H1 (cell line): ENCODE measurements around the gene GCK. TPM values are rescaled to one million over a fixed set of nuclear protein-coding genes. Genes with fewer than 3 reads are reported as not detected.

Experiments
- CTCF ChIA-PET: fragments of 300-600 bp; sonication (Branson Sonifier 250); formaldehyde crosslinking; loops from one replicate; lab custom pipeline; 2021; ENCODE audit not compliant: partially characterized antibody; lab: Charles Lee
- POLR2A ChIA-PET: fragments of 300-600 bp; sonication (Branson Sonifier 250); formaldehyde crosslinking; loops from one replicate; lab custom pipeline; 2021; ENCODE audit warnings: inconsistent platforms; ENCODE audit not compliant: partially characterized antibody; lab: Charles Lee
- DNase-seq, 2 experiments: peaks; one replicate each; pipeline versions ENCODE4 v3.0.0 to v3.0.0-alpha.2; 2010 to 2022; ENCODE audit warnings: low spot score in 2 of 2, low read depth in 1 of 2, mixed read lengths in 1 of 2
- FAIRE-seq: peaks from 2 replicates; lab custom pipeline; 2011; peaks lifted over from hg19 to GRCh38; lab: Jason Lieb, UNC
- H2AFZ ChIP-seq: 2 replicates; pipeline ENCODE4 v1.8.1; 2012; ENCODE audit warnings: low read length, inconsistent platforms
- H2AK5ac ChIP-seq: 2 replicates; pipeline ENCODE4 v1.6.1; 2013; ENCODE audit warnings: low read depth, low read length
- H2BK120ac ChIP-seq: replicated peaks from 2 replicates; pipeline ENCODE3; 2013; ENCODE audit warnings: low read depth, low read length, inconsistent platforms
- H2BK12ac ChIP-seq: 2 replicates; pipeline ENCODE4 v1.6.1; 2013; ENCODE audit warnings: low read depth, low read length
- H2BK15ac ChIP-seq: 2 replicates; pipeline ENCODE4 v1.6.1; 2013; ENCODE audit warnings: low read length
- H2BK20ac ChIP-seq: 2 replicates; pipeline ENCODE4 v1.6.1; 2013; ENCODE audit warnings: low read length
- H2BK5ac ChIP-seq: 2 replicates; pipeline ENCODE4 v1.6.1; 2013; ENCODE audit warnings: low read depth, low read length
- H3K14ac ChIP-seq: 2 replicates; pipeline ENCODE4 v1.6.1; 2013; ENCODE audit warnings: inconsistent platforms; ENCODE audit not compliant: insufficient read length
- H3K18ac ChIP-seq: 2 replicates; pipeline ENCODE4 v1.6.1; 2013; ENCODE audit warnings: low read length; ENCODE audit errors: extremely low read depth
- H3K23ac ChIP-seq: 2 replicates; pipeline ENCODE4 v1.6.1; 2013; ENCODE audit warnings: inconsistent platforms; ENCODE audit not compliant: insufficient read length
- H3K23me2 ChIP-seq: 2 replicates; pipeline ENCODE4 v1.6.1; 2013; ENCODE audit warnings: low read depth, low read length
- H3K27ac ChIP-seq: 2 replicates; pipeline ENCODE4 v1.6.1; 2011; ENCODE audit warnings: low read depth, low read length, inconsistent platforms
- H3K27me3 ChIP-seq, 4 experiments: replicated peaks in 1 of 4; 1 replicate in 1 of 4; 2 replicates in 3 of 4; pipeline versions ENCODE4 v1.6.1 to v1.8.1; 2011 to 2013; ENCODE audit warnings: low read length in 3 of 4, mild to moderate bottlenecking in 3 of 4, inconsistent platforms in 2 of 4, mixed read lengths in 2 of 4, moderate library complexity in 1 of 4; ENCODE audit not compliant: control insufficient read depth in 3 of 4, insufficient read depth in 3 of 4; ENCODE audit errors: extremely low read depth in 1 of 4
- H3K36me3 ChIP-seq, 4 experiments: 2 replicates each; pipeline versions ENCODE4 v1.6.1 to v1.8.1; 2011 to 2013; ENCODE audit warnings: mild to moderate bottlenecking in 4 of 4, low read length in 3 of 4, moderate library complexity in 2 of 4, control low read depth in 1 of 4, inconsistent platforms in 1 of 4; ENCODE audit not compliant: insufficient read depth in 4 of 4, control insufficient read depth in 2 of 4
- H3K4ac ChIP-seq: replicated peaks from 2 replicates; pipeline ENCODE3; 2013; ENCODE audit warnings: low read length, low read depth, mixed read lengths, inconsistent platforms; ENCODE audit not compliant: insufficient read length
- H3K4me1 ChIP-seq, 4 experiments: replicated peaks in 1 of 4; 1 replicate in 1 of 4; 2 replicates in 3 of 4; pipeline versions ENCODE4 v1.6.1 to v1.8.1; 2011 to 2013; ENCODE audit warnings: low read length in 3 of 4, inconsistent platforms in 2 of 4, mixed read lengths in 1 of 4; ENCODE audit not compliant: insufficient read depth in 4 of 4, control insufficient read depth in 3 of 4
- H3K4me2 ChIP-seq, 2 experiments: 2 replicates each; pipeline versions ENCODE4 v1.6.1 to v1.8.1; 2011 to 2013; ENCODE audit warnings: low read depth in 2 of 2, low read length in 2 of 2, control low read depth in 1 of 2, inconsistent platforms in 1 of 2, mild to moderate bottlenecking in 1 of 2; ENCODE audit not compliant: insufficient read depth in 1 of 2
- H3K4me3 ChIP-seq, 4 experiments: fragments of 200-600, 300-600 bp in 1 of 4; sonication (generic), shearing (Covaris generic), sonication (Bioruptor Twin) in 1 of 4; 2 replicates each; pipeline versions ENCODE4 v1.5.1 to v1.8.1; 2011 to 2016; ENCODE audit warnings: low read length in 4 of 4, low read depth in 3 of 4, control low read depth in 2 of 4, inconsistent platforms in 2 of 4, mild to moderate bottlenecking in 2 of 4, mixed read lengths in 1 of 4, moderate library complexity in 1 of 4; ENCODE audit not compliant: insufficient read depth in 2 of 4; ENCODE audit errors: extremely low read depth in 1 of 4
- H3K56ac ChIP-seq: replicated peaks from 2 replicates; pipeline ENCODE3; 2013; ENCODE audit warnings: low read depth, mild to moderate bottlenecking, mixed read lengths, low read length, inconsistent platforms; ENCODE audit not compliant: insufficient read length
- H3K79me1 ChIP-seq: 2 replicates; pipeline ENCODE4 v1.6.1; 2013; ENCODE audit warnings: low read depth, low read length, control low read depth
- H3K79me2 ChIP-seq, 2 experiments: 2 replicates each; pipeline versions ENCODE4 v1.6.1 to v1.8.1; 2012 to 2013; ENCODE audit warnings: low read length in 2 of 2, mild to moderate bottlenecking in 2 of 2, inconsistent platforms in 1 of 2; ENCODE audit not compliant: insufficient read depth in 2 of 2, control insufficient read depth in 1 of 2
- H3K9ac ChIP-seq, 4 experiments: replicated peaks in 1 of 4; 1 replicate in 1 of 4; 2 replicates in 3 of 4; pipeline versions ENCODE4 v1.6.1 to v1.8.1; 2011 to 2013; ENCODE audit warnings: low read depth in 3 of 4, low read length in 3 of 4, control low read depth in 2 of 4, mild to moderate bottlenecking in 2 of 4, moderate library complexity in 2 of 4, inconsistent platforms in 1 of 4; ENCODE audit errors: extremely low read depth in 1 of 4
- H3K9me3 ChIP-seq, 2 experiments: 2 replicates each; pipeline versions ENCODE4 v1.6.1 to v1.8.1; 2012 to 2013; ENCODE audit warnings: mild to moderate bottlenecking in 2 of 2, moderate library complexity in 2 of 2, control low read depth in 1 of 2, inconsistent platforms in 1 of 2, low read depth in 1 of 2, low read length in 1 of 2, mixed read lengths in 1 of 2; ENCODE audit not compliant: insufficient read depth in 2 of 2
- H4K20me1 ChIP-seq, 2 experiments: replicated peaks in 1 of 2; 2 replicates each; pipeline versions ENCODE3 to v1.8.1; 2011 to 2013; ENCODE audit warnings: inconsistent platforms in 2 of 2, low read length in 2 of 2, mild to moderate bottlenecking in 1 of 2; ENCODE audit not compliant: insufficient read depth in 2 of 2, control insufficient read depth in 1 of 2
- H4K5ac ChIP-seq: 2 replicates; pipeline ENCODE4 v1.6.1; 2013; ENCODE audit warnings: low read length, low read depth, mixed read lengths, inconsistent platforms; ENCODE audit not compliant: insufficient read length
- H4K8ac ChIP-seq: 2 replicates; pipeline ENCODE4 v1.8.0; 2013; ENCODE audit warnings: mild to moderate bottlenecking, moderate library complexity, low read length, inconsistent platforms; ENCODE audit not compliant: insufficient read depth; ENCODE audit errors: extremely low read depth
- H4K91ac ChIP-seq: replicated peaks from 2 replicates; pipeline ENCODE3; 2013; ENCODE audit warnings: low read length, mixed read lengths, inconsistent platforms; ENCODE audit not compliant: insufficient read length
- CHD2 ChIP-seq: IDR thresholded peaks from 2 replicates; pipeline ENCODE4 v1.6.1; 2012; ENCODE audit warnings: low read length, improper control_type of control experiment
- CTBP2 ChIP-seq: IDR thresholded peaks from 2 replicates; pipeline ENCODE4 v1.7.0; 2011; ENCODE audit warnings: borderline replicate concordance, mild to moderate bottlenecking, moderate library complexity, mixed read lengths, low read length; ENCODE audit not compliant: insufficient read depth, insufficient read length
- FOSL1 ChIP-seq: IDR thresholded peaks from 2 replicates; pipeline ENCODE4 v1.6.1; 2011; ENCODE audit warnings: mild to moderate bottlenecking, low read depth, low read length, moderate library complexity; ENCODE audit not compliant: insufficient read depth
- GABPA ChIP-seq: IDR thresholded peaks from 2 replicates; pipeline ENCODE4 v1.6.1; 2011; ENCODE audit warnings: mild to moderate bottlenecking, low read length, moderate library complexity, borderline replicate concordance; ENCODE audit not compliant: insufficient read depth
- JUN ChIP-seq: IDR thresholded peaks from 2 replicates; pipeline ENCODE4 v1.6.1; 2011; ENCODE audit warnings: low read depth, mild to moderate bottlenecking, improper control_type of control experiment, low read length
- RAD21 ChIP-seq, 2 experiments: IDR thresholded peaks in 1 of 2; conservative IDR thresholded peaks in 1 of 2; 2 replicates each; pipeline ENCODE4 v1.6.1; 2011; ENCODE audit warnings: low read depth in 2 of 2, low read length in 2 of 2, improper control_type of control experiment in 1 of 2, inconsistent platforms in 1 of 2, mild to moderate bottlenecking in 1 of 2, moderate library complexity in 1 of 2
- WGBS, 2 experiments: shearing (Covaris generic) in 1 of 2; methylation state at CpG; one replicate each; pipeline versions ENCODE4 v1.1.6 to v1.1.7; 2013 to 2015; ENCODE audit warnings: low lambda C conversion rate in 2 of 2, mixed read lengths in 2 of 2, inconsistent platforms in 1 of 2, low coverage in 1 of 2, missing lambda C conversion rate in 1 of 2; ENCODE audit not compliant: insufficient replicate concordance in 2 of 2, insufficient coverage in 1 of 2, insufficient read length in 1 of 2; ENCODE audit errors: extremely low coverage in 1 of 2, missing lambda C conversion rate in 1 of 2; 5-methylcytosine and 5-hydroxymethylcytosine counted together
- polyA plus RNA-seq, 7 experiments: library from polyadenylated mRNA; depleted of rRNA in 3 of 7; stranded (reverse) in 5 of 7; unstranded in 2 of 7; fragments of >200 nt in 5 of 7; fragments of 200-250 nt in 2 of 7; gene quantifications; 1 replicate in 5 of 7; 2 replicates in 1 of 7; 4 replicates in 1 of 7; pipeline versions ENCODE4 v1.2.1 to v1.2.3, GENCODE V29; 2011 to 2013; ENCODE audit warnings: missing spikeins in 2 of 7, mixed read lengths in 2 of 7
- total RNA-seq: library from RNA; stranded (reverse); fragmentation: NEBNext Ultra II Directional; extraction: Animal tissue kit (Norgen Biotek cat#: 25700); gene quantifications from 2 replicates; pipeline ENCODE4 v1.2.1, GENCODE V29; 2021

GCK gene
- total and polyA plus RNA-seq, 2 of the 8 experiments (the other 6 are each of a cell fraction or from before 2014, with no cell fraction given): 2.4 to 4.9 TPM

- Histone ChIP-seq H3K9me3 (no peaks in the 10 kb centered on the region), H4K5ac (no peak overlapping the region), H3K79me2 (no peaks in the 10 kb centered on the region), H3K36me3 (no peaks in the 10 kb centered on the region), H3K27me3 (no peaks in the 10 kb centered on the region), H4K91ac (no peak overlapping the region), H2AFZ (no peak overlapping the region), H3K23me2 (no peaks in the 10 kb centered on the region), H3K18ac (no peak overlapping the region), H3K79me1 (no peaks in the 10 kb centered on the region), H3K9ac (no peak overlapping the region), H2BK5ac (no peak overlapping the region), H3K4me1 (peaks cover 0 to 2% (median 0%) of the 10 kb centered on the region in 4 experiments; a peak in 2 of 7 replicates), H2BK12ac (no peak overlapping the region), H4K20me1 (no peaks in the 10 kb centered on the region), H2BK120ac (no peak overlapping the region), H4K8ac (no peak overlapping the region; the same call in 1 of the 2 replicates), H2BK20ac (no peak overlapping the region), H2BK15ac (no peak overlapping the region), H3K27ac (no peak overlapping the region), H3K4ac (no peak overlapping the region), H3K56ac (no peak overlapping the region), H3K14ac (no peak overlapping the region), H2AK5ac (no peak overlapping the region), H3K4me2 (no peak overlapping the region), H3K23ac (no peak overlapping the region), H3K4me3 (no peak overlapping the region)
- TF ChIP-seq GABPA (no peak), RAD21 (IDR thresholded peaks at IDR 0.05 in 1 of 2, conservative IDR thresholded peaks at IDR 0.05 in 1 of 2; ENCODE audit: low read depth in 2 of 2, low read length in 2 of 2) (no peak), FOSL1 (no peak), CTBP2 (no peak), JUN (no peak), CHD2 (no peak)
- CTCF ChIA-PET: interaction anchor here (1.5 to 3.0 kb wide), 3 partner anchors 10 to 14 kb away, joined by 4 to 24 read pairs (median 6); no protein-coding TSS in a partner anchor
- no peak for FAIRE-seq
- no peak for DNase-seq
- POLR2A ChIA-PET: no interaction called here
- 89% methylated on average over 16 of the region's 22 CpGs; no CpG with 5 or more reads in 1 of the 2 experiments for WGBS, 2 experiments
These were observed 43.9 kb upstream of the GCK start for GRCh38 chr7:44232901-44233715.
